Gastroesophageal sphincter (tissue), 3 donors: ENCODE data around the gene OR2S2.

Experiments
- POLR2A ChIP-seq, 2 donors: fragments of 450-650 bp; IDR thresholded peaks; one replicate each; pipeline ENCODE4 v1.6.1; 2017; ENCODE audit warnings: antibody characterized with exemption in 2 of 2, mild to moderate bottlenecking in 2 of 2, moderate library complexity in 1 of 2
- POLR2AphosphoS5 ChIP-seq: sonication (generic); formaldehyde crosslinking; IDR thresholded peaks from one replicate; pipeline ENCODE4 v1.6.1; 2017; ENCODE audit warnings: antibody characterized with exemption
- TF ChIP-seq, protein P1 (sequence below), 4 experiments: fragments of 200-600 bp in 2 of 4; fragments of 450-650 bp in 2 of 4; sonication (generic) in 1 of 4; IDR thresholded peaks; one replicate each; pipeline ENCODE4 v1.5.1; 2017 to 2019; ENCODE audit warnings: antibody characterized with exemption in 4 of 4, mild to moderate bottlenecking in 2 of 4, moderate library complexity in 2 of 4

DNA sequence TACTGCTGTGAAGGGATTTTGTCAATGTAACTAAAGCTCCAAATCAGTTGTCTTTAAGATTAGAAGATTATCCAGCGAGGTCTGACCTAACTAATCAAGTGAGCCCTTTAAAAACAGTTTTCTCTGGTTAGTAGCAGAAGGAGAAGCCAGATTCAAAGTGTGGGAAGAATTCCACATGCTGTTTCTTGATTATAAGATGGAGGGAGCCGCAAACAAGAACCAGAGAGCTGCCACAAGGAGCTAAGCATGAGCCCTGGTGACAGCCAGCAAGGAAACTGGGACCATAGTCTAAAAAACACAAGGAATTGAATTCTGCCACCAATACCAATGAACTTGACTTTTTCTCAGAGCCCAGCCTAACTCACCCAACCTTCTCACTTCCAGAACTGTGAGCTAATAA lies 37.0 kb upstream of the OR2S2 start:
- TF ChIP-seq POLR2A (IDR thresholded peaks at IDR 0.05): no peak
- TF ChIP-seq, protein P1, sequence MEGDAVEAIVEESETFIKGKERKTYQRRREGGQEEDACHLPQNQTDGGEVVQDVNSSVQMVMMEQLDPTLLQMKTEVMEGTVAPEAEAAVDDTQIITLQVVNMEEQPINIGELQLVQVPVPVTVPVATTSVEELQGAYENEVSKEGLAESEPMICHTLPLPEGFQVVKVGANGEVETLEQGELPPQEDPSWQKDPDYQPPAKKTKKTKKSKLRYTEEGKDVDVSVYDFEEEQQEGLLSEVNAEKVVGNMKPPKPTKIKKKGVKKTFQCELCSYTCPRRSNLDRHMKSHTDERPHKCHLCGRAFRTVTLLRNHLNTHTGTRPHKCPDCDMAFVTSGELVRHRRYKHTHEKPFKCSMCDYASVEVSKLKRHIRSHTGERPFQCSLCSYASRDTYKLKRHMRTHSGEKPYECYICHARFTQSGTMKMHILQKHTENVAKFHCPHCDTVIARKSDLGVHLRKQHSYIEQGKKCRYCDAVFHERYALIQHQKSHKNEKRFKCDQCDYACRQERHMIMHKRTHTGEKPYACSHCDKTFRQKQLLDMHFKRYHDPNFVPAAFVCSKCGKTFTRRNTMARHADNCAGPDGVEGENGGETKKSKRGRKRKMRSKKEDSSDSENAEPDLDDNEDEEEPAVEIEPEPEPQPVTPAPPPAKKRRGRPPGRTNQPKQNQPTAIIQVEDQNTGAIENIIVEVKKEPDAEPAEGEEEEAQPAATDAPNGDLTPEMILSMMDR (IDR thresholded peaks at IDR 0.05): no peak
- TF ChIP-seq POLR2AphosphoS5: no peak
